Measurements from ENCODE around the gene KIAA1328.

- no peak for TF ChIP-seq CTCF (IDR thresholded peaks at IDR 0.05)
- TF ChIP-seq POLR2AphosphoS5 (IDR thresholded peaks at IDR 0.05) = no peak
- TF ChIP-seq EP300 (IDR thresholded peaks at IDR 0.05) = no peak
- TF ChIP-seq POLR2A (IDR thresholded peaks at IDR 0.05) = no peak
These were observed 316.0 kb downstream of the KIAA1328 start for GRCh38 chr18:37144921-37145320.

All from stomach (tissue), 4 donors.